Spleen (tissue), 11 donors: ENCODE results near the gene UBE2G1. TPM values are rescaled to one million over a fixed set of nuclear protein-coding genes. Genes with fewer than 3 reads are reported as not detected.
"Not testable (repeated sequence)": the region's sequence is repeated elsewhere in the genome, so short reads cannot be mapped to it uniquely, and the experiment has no call there.

ENCODE experiments used
- DNase-seq: peaks from one replicate; pipeline ENCODE4 v3.0.0-alpha.2; 2020
- H3K27ac ChIP-seq, 8 donors: fragments of 200-600 bp; sonication (generic) in 7 of 8; 1 replicate in 4 of 8; 2 replicates in 4 of 8; pipeline versions ENCODE4 v1.5.0 to v1.8.0; 2016 to 2021; ENCODE audit warnings: inconsistent platforms in 4 of 8, mild to moderate bottlenecking in 4 of 8, moderate library complexity in 1 of 8
- H3K27me3 ChIP-seq, 7 donors: fragments of 200-600 bp; sonication (generic) in 6 of 7; replicated peaks in 1 of 7; 1 replicate in 4 of 7; 2 replicates in 3 of 7; pipeline versions ENCODE4 v1.5.0 to v1.8.0; 2016 to 2021; ENCODE audit warnings: inconsistent platforms in 3 of 7, mild to moderate bottlenecking in 1 of 7
- H3K36me3 ChIP-seq, 6 donors: fragments of 200-600 bp; sonication (generic) in 5 of 6; 1 replicate in 4 of 6; 2 replicates in 2 of 6; pipeline versions ENCODE4 v1.5.0 to v1.8.0; 2016 to 2021; ENCODE audit warnings: inconsistent platforms in 2 of 6
- H3K4me1 ChIP-seq, 6 donors: fragments of 200-600 bp; sonication (generic) in 5 of 6; 1 replicate in 3 of 6; 2 replicates in 3 of 6; pipeline versions ENCODE4 v1.5.0 to v1.8.0; 2016 to 2021; ENCODE audit warnings: inconsistent platforms in 3 of 6
- H3K4me3 ChIP-seq, 8 donors: fragments of 200-600 bp; sonication (generic) in 7 of 8; 1 replicate in 4 of 8; 2 replicates in 4 of 8; pipeline versions ENCODE4 v1.5.0 to v1.8.0; 2016 to 2021; ENCODE audit warnings: inconsistent platforms in 4 of 8, mild to moderate bottlenecking in 4 of 8, moderate library complexity in 2 of 8
- H3K9me3 ChIP-seq, 8 donors: fragments of 200-600 bp; sonication (generic) in 7 of 8; 1 replicate in 4 of 8; 2 replicates in 4 of 8; pipeline versions ENCODE4 v1.5.0 to v1.8.0; 2016 to 2021; ENCODE audit warnings: inconsistent platforms in 4 of 8
- CTCF ChIP-seq, 11 experiments: fragments of 200-600 bp in 7 of 11; fragments of 450-650 bp in 4 of 11; sonication (generic) in 4 of 11; IDR thresholded peaks in 8 of 11; conservative IDR thresholded peaks in 3 of 11; 1 replicate in 7 of 11; 2 replicates in 4 of 11; pipeline versions ENCODE4 v1.4.0 to v1.8.0; 2016 to 2021; ENCODE audit warnings: antibody characterized with exemption in 11 of 11, inconsistent platforms in 4 of 11, mild to moderate bottlenecking in 1 of 11
- POLR2A ChIP-seq, 3 donors: fragments of 450-650 bp; IDR thresholded peaks; one replicate each; pipeline ENCODE4 v1.5.1; 2017; ENCODE audit warnings: antibody characterized with exemption in 3 of 3, mild to moderate bottlenecking in 1 of 3
- POLR2AphosphoS5 ChIP-seq, 3 donors: sonication (generic); formaldehyde crosslinking; IDR thresholded peaks; one replicate each; pipeline ENCODE4 v1.5.1; 2017; ENCODE audit warnings: antibody characterized with exemption in 3 of 3
- WGBS, 5 donors: extraction: QIAGEN DNeasy Blood & Tissue Kit in 3 of 5; methylation state at CpG; one replicate each; pipeline versions ENCODE4 v1.1.5 to v1.1.7; 2013 to 2018; 5-methylcytosine and 5-hydroxymethylcytosine counted together
- intact Hi-C: fragments of 100-400 bp; cut with DNase I; formaldehyde crosslinking; loops from one replicate; pipeline ENCODE4 v1.15.0; 2023; ENCODE audit warnings: low total_unique reads
- polyA plus RNA-seq, 3 donors: library from polyadenylated mRNA; stranded (reverse); fragments of 200-250 nt; gene quantifications; one replicate each; pipeline ENCODE4 v1.2.1, GENCODE V29; 2013
- total RNA-seq, 7 donors: library from RNA; depleted of rRNA in 3 of 7; stranded (reverse); fragments of >200 nt in 3 of 7; fragmentation: NEBNext Ultra II Directional in 4 of 7; extraction: Animal tissue kit (Norgen Biotek cat#: 25700) in 4 of 7; gene quantifications; one replicate each; pipeline versions ENCODE4 v1.1.0 to v1.2.1, GENCODE V29; 2016 to 2021
- donor health status: healthy with polysubstance abuse.
- donor health status: DM: no; HTN: no; CAD: no; lungs with moderate emphysema.
- donor health status: DM: no; HTN: no; CAD: no.
- donor health status: Bipolar disorder and iron deficiency.
- donor health status: healthy.
- donor health status: DM: no; HTN: no; CAD: no.
- donor health status: DM: yes; HTN: yes; CAD: no.

UBE2G1 gene
- total and polyA plus RNA-seq, 10 donors, result 10.7 to 59.7 (median 54.1) TPM

GRCh38 chr17:4375039-4375748 lies 8.7 kb upstream of the UBE2G1 start:
- Histone ChIP-seq H3K9me3 (no peaks in the 10 kb centered on the region), H3K27me3 (no peaks in the 10 kb centered on the region), H3K27ac (peak overlapping the region in 6 of 8 donors; percentile 54 to 79 (median 61)), H3K4me3 (peak overlapping the region in 1 of 8 donors; percentile 22), H3K36me3 (no peaks in the 10 kb centered on the region), H3K4me1 (peaks cover 0 to 30% (median 12%) of the 10 kb centered on the region in 6 donors)
- 32 to 46% (median 40%) methylated on average over 7 of the region's 7 CpGs for WGBS, 5 donors
- no peak for DNase-seq
- TF ChIP-seq POLR2A (IDR thresholded peaks at IDR 0.05) (no peak), CTCF (IDR thresholded peaks at IDR 0.05 in 8 of 11, conservative IDR thresholded peaks at IDR 0.05 in 3 of 11) (no peak), POLR2AphosphoS5 (IDR thresholded peaks at IDR 0.05) (peak in 1 of 3 donors; percentile 46)
- intact Hi-C loops, result no loop called here

GRCh38 chr17:4369557-4370230 lies 3.2 kb upstream of the UBE2G1 start:
- Histone ChIP-seq H3K4me3 (no peak overlapping the region), H3K36me3 (no peaks in the 10 kb centered on the region), H3K9me3 (no peaks in the 10 kb centered on the region), H3K4me1 (peaks cover 3 to 26% (median 10%) of the 10 kb centered on the region in 6 donors), H3K27me3 (no peaks in the 10 kb centered on the region), H3K27ac (peak overlapping the region in 1 of 8 donors; percentile 21)
- 81 to 90% (median 87%) methylated on average over 16 of the region's 16 CpGs for WGBS, 5 donors
- no peak for TF ChIP-seq CTCF (IDR thresholded peaks at IDR 0.05 in 8 of 11, conservative IDR thresholded peaks at IDR 0.05 in 3 of 11)
- TF ChIP-seq POLR2AphosphoS5 (IDR thresholded peaks at IDR 0.05), result no peak
- no peak for TF ChIP-seq POLR2A (IDR thresholded peaks at IDR 0.05)
- DNase-seq, result peak; percentile 71
- intact Hi-C loops, result no loop called here

- H3K27ac ChIP-seq, result no peak overlapping the region
- no peak overlapping the region for H3K4me3 ChIP-seq
- WGBS, 5 donors, result 91 to 96% (median 94%) methylated on average over 5 of the region's 5 CpGs
- no peaks in the 10 kb centered on the region for H3K27me3 ChIP-seq
- DNase-seq, result peak; percentile 52
- H3K36me3 ChIP-seq, result no peaks in the 10 kb centered on the region
- H3K9me3 ChIP-seq, result no peaks in the 10 kb centered on the region
- H3K4me1 ChIP-seq, result peaks cover 8 to 31% (median 18%) of the 10 kb centered on the region in 6 donors
- intact Hi-C loops, result no loop called here
- TF ChIP-seq POLR2AphosphoS5 (IDR thresholded peaks at IDR 0.05) (no peak), CTCF (IDR thresholded peaks at IDR 0.05 in 8 of 11, conservative IDR thresholded peaks at IDR 0.05 in 3 of 11) (no peak), POLR2A (IDR thresholded peaks at IDR 0.05) (no peak)
Measured at GRCh38 chr17:4368341-4368740, 1.9 kb upstream of the UBE2G1 start.

GRCh38 chr17:4367177-4367576 lies 702 bp upstream of the UBE2G1 start:
- H3K27me3 ChIP-seq, result not testable (repeated sequence)
- peak overlapping the region; percentile 95 to 100 (median 98) for H3K27ac ChIP-seq
- 93 to 98% (median 95%) methylated on average over 10 of the region's 10 CpGs for WGBS, 5 donors

More at GRCh38 chr17:4367177-4367576, 702 bp upstream of the UBE2G1 start:
- H3K9me3 ChIP-seq, intact Hi-C loops, H3K36me3 ChIP-seq: not testable (repeated sequence)
- Histone ChIP-seq H3K4me1 (peaks cover 10 to 42% (median 29%) of the 10 kb centered on the region in 6 donors), H3K4me3 (peak overlapping the region in 5 of 8 donors; percentile 94 to 98 (median 98))
- DNase-seq, result peak; percentile 80
